Spleen (tissue), 11 donors: ENCODE results near the gene ECEL1. TPM values are rescaled to one million over a fixed set of nuclear protein-coding genes. Genes with fewer than 3 reads are reported as not detected.

Experiments used
- DNase-seq: peaks from one replicate; pipeline ENCODE4 v3.0.0-alpha.2; 2020
- H3K27ac ChIP-seq, 8 donors: fragments of 200-600 bp; sonication (generic) in 7 of 8; 1 replicate in 4 of 8; 2 replicates in 4 of 8; pipeline versions ENCODE4 v1.5.0 to v1.8.0; 2016 to 2021; ENCODE audit warnings: inconsistent platforms in 4 of 8, mild to moderate bottlenecking in 4 of 8, moderate library complexity in 1 of 8
- H3K27me3 ChIP-seq, 7 donors: fragments of 200-600 bp; sonication (generic) in 6 of 7; replicated peaks in 1 of 7; 1 replicate in 4 of 7; 2 replicates in 3 of 7; pipeline versions ENCODE4 v1.5.0 to v1.8.0; 2016 to 2021; ENCODE audit warnings: inconsistent platforms in 3 of 7, mild to moderate bottlenecking in 1 of 7
- H3K36me3 ChIP-seq, 6 donors: fragments of 200-600 bp; sonication (generic) in 5 of 6; 1 replicate in 4 of 6; 2 replicates in 2 of 6; pipeline versions ENCODE4 v1.5.0 to v1.8.0; 2016 to 2021; ENCODE audit warnings: inconsistent platforms in 2 of 6
- H3K4me1 ChIP-seq, 6 donors: fragments of 200-600 bp; sonication (generic) in 5 of 6; 1 replicate in 3 of 6; 2 replicates in 3 of 6; pipeline versions ENCODE4 v1.5.0 to v1.8.0; 2016 to 2021; ENCODE audit warnings: inconsistent platforms in 3 of 6
- H3K4me3 ChIP-seq, 8 donors: fragments of 200-600 bp; sonication (generic) in 7 of 8; 1 replicate in 4 of 8; 2 replicates in 4 of 8; pipeline versions ENCODE4 v1.5.0 to v1.8.0; 2016 to 2021; ENCODE audit warnings: inconsistent platforms in 4 of 8, mild to moderate bottlenecking in 4 of 8, moderate library complexity in 2 of 8
- H3K9me3 ChIP-seq, 8 donors: fragments of 200-600 bp; sonication (generic) in 7 of 8; 1 replicate in 4 of 8; 2 replicates in 4 of 8; pipeline versions ENCODE4 v1.5.0 to v1.8.0; 2016 to 2021; ENCODE audit warnings: inconsistent platforms in 4 of 8
- CTCF ChIP-seq, 11 experiments: fragments of 200-600 bp in 7 of 11; fragments of 450-650 bp in 4 of 11; sonication (generic) in 4 of 11; IDR thresholded peaks in 8 of 11; conservative IDR thresholded peaks in 3 of 11; 1 replicate in 7 of 11; 2 replicates in 4 of 11; pipeline versions ENCODE4 v1.4.0 to v1.8.0; 2016 to 2021; ENCODE audit warnings: antibody characterized with exemption in 11 of 11, inconsistent platforms in 4 of 11, mild to moderate bottlenecking in 1 of 11
- POLR2A ChIP-seq, 3 donors: fragments of 450-650 bp; IDR thresholded peaks; one replicate each; pipeline ENCODE4 v1.5.1; 2017; ENCODE audit warnings: antibody characterized with exemption in 3 of 3, mild to moderate bottlenecking in 1 of 3
- POLR2AphosphoS5 ChIP-seq, 3 donors: sonication (generic); formaldehyde crosslinking; IDR thresholded peaks; one replicate each; pipeline ENCODE4 v1.5.1; 2017; ENCODE audit warnings: antibody characterized with exemption in 3 of 3
- WGBS, 5 donors: extraction: QIAGEN DNeasy Blood & Tissue Kit in 3 of 5; methylation state at CpG; one replicate each; pipeline versions ENCODE4 v1.1.5 to v1.1.7; 2013 to 2018; 5-methylcytosine and 5-hydroxymethylcytosine counted together
- intact Hi-C: fragments of 100-400 bp; cut with DNase I; formaldehyde crosslinking; loops from one replicate; pipeline ENCODE4 v1.15.0; 2023; ENCODE audit warnings: low total_unique reads
- polyA plus RNA-seq, 3 donors: library from polyadenylated mRNA; stranded (reverse); fragments of 200-250 nt; gene quantifications; one replicate each; pipeline ENCODE4 v1.2.1, GENCODE V29; 2013
- total RNA-seq, 7 donors: library from RNA; depleted of rRNA in 3 of 7; stranded (reverse); fragments of >200 nt in 3 of 7; fragmentation: NEBNext Ultra II Directional in 4 of 7; extraction: Animal tissue kit (Norgen Biotek cat#: 25700) in 4 of 7; gene quantifications; one replicate each; pipeline versions ENCODE4 v1.1.0 to v1.2.1, GENCODE V29; 2016 to 2021
- donor health status: healthy with polysubstance abuse.
- donor health status: DM: no; HTN: no; CAD: no; lungs with moderate emphysema.
- donor health status: DM: no; HTN: no; CAD: no.
- donor health status: Bipolar disorder and iron deficiency.
- donor health status: healthy.
- donor health status: DM: no; HTN: no; CAD: no.
- donor health status: DM: yes; HTN: yes; CAD: no.

Gene ECEL1
- total and polyA plus RNA-seq, 10 donors: 0.10 to 23.1 (median 0.32) TPM; not detected in 2

- 77 to 94% (median 86%) methylated on average over 24 of the region's 24 CpGs for WGBS, 5 donors
- intact Hi-C loops: no loop called here
- Histone ChIP-seq H3K27ac (no peak overlapping the region), H3K4me3 (no peak overlapping the region), H3K9me3 (no peaks in the 10 kb centered on the region), H3K27me3 (peaks cover 0 to 48% (median 11%) of the 10 kb centered on the region in 7 donors), H3K4me1 (peaks cover 0 to 2% (median under 1%) of the 10 kb centered on the region in 6 donors), H3K36me3 (no peaks in the 10 kb centered on the region)
- peak; percentile 60 for DNase-seq
- TF ChIP-seq POLR2AphosphoS5 (IDR thresholded peaks at IDR 0.05) (no peak), POLR2A (IDR thresholded peaks at IDR 0.05) (no peak), CTCF (IDR thresholded peaks at IDR 0.05 in 8 of 11, conservative IDR thresholded peaks at IDR 0.05 in 3 of 11) (no peak)
Observed at GRCh38 chr2:232492963-232493700, 5.5 kb upstream of the ECEL1 start.

- TF ChIP-seq POLR2A (IDR thresholded peaks at IDR 0.05) (no peak), POLR2AphosphoS5 (IDR thresholded peaks at IDR 0.05) (no peak), CTCF (IDR thresholded peaks at IDR 0.05 in 8 of 11, conservative IDR thresholded peaks at IDR 0.05 in 3 of 11) (no peak)
- H3K9me3 ChIP-seq: no peaks in the 10 kb centered on the region
- 70 to 83% (median 74%) methylated on average over 8 of the region's 8 CpGs for WGBS, 5 donors
- H3K27ac ChIP-seq: no peak overlapping the region
- no peak overlapping the region for H3K4me3 ChIP-seq
- no peaks in the 10 kb centered on the region for H3K36me3 ChIP-seq
- intact Hi-C loops: no loop called here
- peak; percentile 29 for DNase-seq
- peaks cover 0 to 56% (median 18%) of the 10 kb centered on the region in 7 donors for H3K27me3 ChIP-seq
- H3K4me1 ChIP-seq: peaks cover under 1 to 8% (median 4%) of the 10 kb centered on the region in 6 donors
Observed at GRCh38 chr2:232492236-232492848, 4.7 kb upstream of the ECEL1 start.

- Histone ChIP-seq H3K4me1 (peaks cover 9 to 19% (median 15%) of the 10 kb centered on the region in 6 donors), H3K36me3 (no peaks in the 10 kb centered on the region), H3K27me3 (peaks cover 0 to 60% (median 29%) of the 10 kb centered on the region in 7 donors), H3K4me3 (no peak overlapping the region), H3K9me3 (no peaks in the 10 kb centered on the region), H3K27ac (no peak overlapping the region)
- TF ChIP-seq CTCF (IDR thresholded peaks at IDR 0.05 in 8 of 11, conservative IDR thresholded peaks at IDR 0.05 in 3 of 11) (no peak), POLR2A (IDR thresholded peaks at IDR 0.05) (no peak), POLR2AphosphoS5 (IDR thresholded peaks at IDR 0.05) (no peak)
- WGBS, 5 donors: 83 to 97% (median 91%) methylated on average over 12 of the region's 12 CpGs
- DNase-seq: peak; percentile 43
- intact Hi-C loops: no loop called here
Observed at GRCh38 chr2:232491139-232491780, 3.6 kb upstream of the ECEL1 start.
